K562 (cell line): Measurements from ENCODE around the gene UBE2Q1. TPM values are rescaled to one million over a fixed set of nuclear protein-coding genes. Genes with fewer than 3 reads are reported as not detected.

ENCODE experiments used
- ERF ChIP-seq: fragments of 450-650 bp; formaldehyde crosslinking; IDR thresholded peaks from 2 replicates; pipeline ENCODE4 v1.4.0; 2020; ENCODE audit warnings: mild to moderate bottlenecking, mixed read lengths
- FOXJ3 ChIP-seq: sonication (generic); formaldehyde crosslinking; IDR thresholded peaks from 2 replicates; pipeline ENCODE4 v1.4.0; 2020; ENCODE audit warnings: mild to moderate bottlenecking, missing genetic modification reagents
- GATAD2A ChIP-seq: fragments of 450-650 bp; IDR thresholded peaks from 2 replicates; pipeline ENCODE4 v1.6.1; 2017
- HNRNPLL ChIP-seq: fragments of 200-400 bp; formaldehyde crosslinking; IDR thresholded peaks from 2 replicates; pipeline ENCODE4 v1.6.1; 2017; ENCODE audit warnings: low read length, low read depth, mild to moderate bottlenecking; ENCODE audit not compliant: poor library complexity, severe bottlenecking
- LEF1 ChIP-seq: fragments of 450-650 bp; IDR thresholded peaks from 2 replicates; pipeline ENCODE4 v1.6.1; 2016; ENCODE audit warnings: mild to moderate bottlenecking
- MAFG ChIP-seq: fragments of 450-650 bp; conservative IDR thresholded peaks from 2 replicates; pipeline ENCODE4 v1.6.1; 2016; ENCODE audit warnings: missing genetic modification characterization, missing compliant biosample characterization
- MCM3 ChIP-seq: fragments of 450-650 bp; IDR thresholded peaks from 2 replicates; pipeline ENCODE4 v1.6.1; 2016
- MIER1 ChIP-seq: fragments of 450-650 bp; IDR thresholded peaks from 2 replicates; pipeline ENCODE4 v1.6.1; 2016; ENCODE audit warnings: antibody characterized with exemption, mild to moderate bottlenecking, low read depth
- MTA2 ChIP-seq: fragments of 450-650 bp; IDR thresholded peaks from 2 replicates; pipeline ENCODE4 v1.6.1; 2016; ENCODE audit warnings: low read depth
- NFE2 ChIP-seq: IDR thresholded peaks from 2 replicates; pipeline ENCODE4 v1.6.1; 2014; ENCODE audit warnings: antibody characterized with exemption, low read depth
- NUFIP1 ChIP-seq: fragments of 450-650 bp; IDR thresholded peaks from 2 replicates; pipeline ENCODE4 v1.6.1; 2018; ENCODE audit not compliant: partially characterized antibody
- PPARD ChIP-seq: fragments of 250-450 bp; sonication (Bioruptor Pico); IDR thresholded peaks from 2 replicates; pipeline ENCODE4 v1.8.0; 2022; ENCODE audit warnings: inconsistent platforms, mild to moderate bottlenecking, moderate library complexity
- RCOR1 ChIP-seq, 2 experiments: IDR thresholded peaks; 2 replicates each; pipeline ENCODE4 v1.6.1; 2012; ENCODE audit warnings: low read depth in 2 of 2, low read length in 2 of 2, borderline replicate concordance in 1 of 2, improper control_type of control experiment in 1 of 2
- SMAD4 ChIP-seq: fragments of 250-450 bp; sonication (Bioruptor Pico); conservative IDR thresholded peaks from 2 replicates; pipeline ENCODE4 v1.8.0; 2021; ENCODE audit warnings: inconsistent platforms, mild to moderate bottlenecking, moderate library complexity
- SUPT5H ChIP-seq: fragments of 450-650 bp; IDR thresholded peaks from 2 replicates; pipeline ENCODE4 v1.6.1; 2016
- U2AF1 ChIP-seq: fragments of 200-400 bp; formaldehyde crosslinking; optimal IDR thresholded peaks from 2 replicates; pipeline ENCODE3; 2017; ENCODE audit warnings: mild to moderate bottlenecking, low read depth, low read length, moderate library complexity
- ZC3H11A ChIP-seq: IDR thresholded peaks from 2 replicates; pipeline ENCODE4 v1.6.1; 2012; ENCODE audit warnings: low read depth, low read length, improper control_type of control experiment
- ZEB2 ChIP-seq: fragments of 450-650 bp; IDR thresholded peaks from 2 replicates; pipeline ENCODE4 v1.6.1; 2016
- ZNF134 ChIP-seq: fragments of 250-450 bp; sonication (Bioruptor Pico); conservative IDR thresholded peaks from 2 replicates; pipeline ENCODE4 v1.4.0; 2020
- ZNF253 ChIP-seq: fragments of 250-450 bp; sonication (Bioruptor Pico); conservative IDR thresholded peaks from 2 replicates; pipeline ENCODE4 v1.6.1; 2021; ENCODE audit warnings: mild to moderate bottlenecking
- ZNF311 ChIP-seq: fragments of 250-450 bp; sonication (Bioruptor Pico); IDR thresholded peaks from 2 replicates; pipeline ENCODE4 v1.4.0; 2020; ENCODE audit warnings: mild to moderate bottlenecking, moderate library complexity
- polyA plus RNA-seq, 8 experiments: library from polyadenylated mRNA; depleted of rRNA in 4 of 8; stranded (reverse) in 5 of 8; unstranded in 3 of 8; fragments of >200 nt; fragmentation: Nextera tagmentation in 2 of 8; fragmentation: Illumina TruSeq in 1 of 8; extraction: Ambion mirVana in 2 of 8; extraction: Trizol in 1 of 8; gene quantifications; 2 replicates each; pipeline versions ENCODE4 v1.2.1 to v1.2.3, GENCODE V29; 2011 to 2014; ENCODE audit warnings: inconsistent platforms in 1 of 8, missing spikeins in 1 of 8
- total RNA-seq, 7 experiments: library from RNA; depleted of rRNA in 6 of 7; stranded (reverse); fragments of >200 nt in 6 of 7; fragmentation: Illumina TruSeq in 2 of 7; extraction: Trizol in 2 of 7; gene quantifications; 2 replicates each; pipeline versions ENCODE4 v1.2.1 to v1.2.3, GENCODE V29; 2011 to 2021; ENCODE audit warnings: low replicate concordance in 1 of 7
- TF ChIP-seq, protein P1 (sequence below): sonication (generic); formaldehyde crosslinking; IDR thresholded peaks from 2 replicates; pipeline ENCODE4 v1.8.0; 2022; ENCODE audit warnings: missing genetic modification reagents, mild to moderate bottlenecking, moderate library complexity, borderline replicate concordance
- TF ChIP-seq, protein P2 (sequence below): sonication (generic); formaldehyde crosslinking; IDR thresholded peaks from 2 replicates; pipeline ENCODE4 v1.8.0; 2022; ENCODE audit warnings: mild to moderate bottlenecking, missing genetic modification reagents
- TF ChIP-seq, protein P3 (sequence below): IDR thresholded peaks from 2 replicates; pipeline ENCODE4 v1.6.1; 2011; ENCODE audit warnings: borderline replicate concordance, low read depth, mild to moderate bottlenecking, moderate library complexity, low read length; ENCODE audit not compliant: insufficient read depth, poor library complexity, severe bottlenecking

Gene UBE2Q1
- total and polyA plus RNA-seq, 9 of the 15 experiments (the other 6 are each of a cell fraction or from before 2014, with no cell fraction given): 8.0 to 58.8 (median 27.6) TPM

DNA sequence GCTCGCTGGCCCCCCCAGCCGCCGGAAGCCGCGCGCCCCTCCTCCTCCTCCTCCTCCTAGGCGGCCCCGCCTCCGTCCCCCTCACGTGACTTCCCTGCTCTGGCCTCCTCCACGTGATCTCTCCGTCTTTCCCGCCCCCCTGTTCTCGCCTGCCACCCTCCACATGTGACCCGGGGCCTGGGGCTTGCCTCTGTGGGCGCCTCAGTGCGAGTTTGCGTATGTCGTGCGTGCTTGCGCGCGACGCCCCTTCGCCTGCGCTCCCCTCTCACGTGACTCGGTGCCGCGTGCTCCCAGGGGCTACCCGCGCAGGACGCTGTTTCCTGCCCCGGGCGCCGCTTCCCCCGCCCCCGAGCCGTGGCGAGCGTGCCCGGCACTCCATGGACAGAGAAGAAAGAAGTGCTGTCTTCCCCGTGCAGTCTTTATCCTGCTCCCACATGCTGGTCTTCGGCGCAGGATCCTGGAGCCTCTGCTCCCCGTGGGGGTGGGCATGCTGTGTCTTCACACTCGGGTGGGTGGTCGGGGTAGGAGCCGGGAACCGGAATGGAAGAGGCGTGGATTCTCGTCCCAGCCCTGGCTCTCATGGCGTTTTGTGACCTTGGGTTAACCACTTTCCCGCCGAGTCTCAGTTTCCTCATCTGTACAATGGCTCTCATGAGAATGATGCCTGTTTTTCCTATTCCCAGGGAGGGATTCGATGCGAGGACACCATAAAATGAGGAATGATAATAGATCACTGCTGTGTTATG lies 431 bp upstream of the UBE2Q1 start (continued):
- TF ChIP-seq RCOR1 (IDR thresholded peaks at IDR 0.05; ENCODE audit: borderline replicate concordance in 1 of 2, low read depth in 2 of 2, low read length in 2 of 2) (peak; percentile 25 to 70; a peak in 2 of 4 replicates), ERF (CRISPR knock-in tag) (peak; percentile 29; the same call in 1 of the 2 replicates), FOXJ3 (no peak), U2AF1 (no peak), ZC3H11A (no peak), ZNF253 (CRISPR knock-in tag) (no peak), MTA2 (no peak), MAFG (tag) (0 out of 2 replicates have a peak, but pooled peaks have one; percentile 6), GATAD2A (peak; percentile 57; the same call in 1 of the 2 replicates), PPARD (CRISPR knock-in tag) (no peak), ZEB2 (no peak), NFE2 (no peak; the same call in 1 of the 2 replicates), ZNF311 (CRISPR knock-in tag) (no peak), SUPT5H (peak; percentile 76), SMAD4 (CRISPR knock-in tag) (peak; percentile 74), LEF1 (peak; percentile 85), ZNF134 (CRISPR knock-in tag) (no peak; the same call in 1 of the 2 replicates), HNRNPLL (peak; percentile 66), NUFIP1 (no peak), MIER1 (0 out of 2 replicates have a peak, but pooled peaks have one; percentile 19), MCM3 (no peak)
- TF ChIP-seq, protein P1, sequence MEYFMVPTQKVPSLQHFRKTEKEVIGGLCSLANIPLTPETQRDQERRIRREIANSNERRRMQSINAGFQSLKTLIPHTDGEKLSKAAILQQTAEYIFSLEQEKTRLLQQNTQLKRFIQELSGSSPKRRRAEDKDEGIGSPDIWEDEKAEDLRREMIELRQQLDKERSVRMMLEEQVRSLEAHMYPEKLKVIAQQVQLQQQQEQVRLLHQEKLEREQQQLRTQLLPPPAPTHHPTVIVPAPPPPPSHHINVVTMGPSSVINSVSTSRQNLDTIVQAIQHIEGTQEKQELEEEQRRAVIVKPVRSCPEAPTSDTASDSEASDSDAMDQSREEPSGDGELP (CRISPR knock-in tag): peak; percentile 96
- TF ChIP-seq, protein P2, sequence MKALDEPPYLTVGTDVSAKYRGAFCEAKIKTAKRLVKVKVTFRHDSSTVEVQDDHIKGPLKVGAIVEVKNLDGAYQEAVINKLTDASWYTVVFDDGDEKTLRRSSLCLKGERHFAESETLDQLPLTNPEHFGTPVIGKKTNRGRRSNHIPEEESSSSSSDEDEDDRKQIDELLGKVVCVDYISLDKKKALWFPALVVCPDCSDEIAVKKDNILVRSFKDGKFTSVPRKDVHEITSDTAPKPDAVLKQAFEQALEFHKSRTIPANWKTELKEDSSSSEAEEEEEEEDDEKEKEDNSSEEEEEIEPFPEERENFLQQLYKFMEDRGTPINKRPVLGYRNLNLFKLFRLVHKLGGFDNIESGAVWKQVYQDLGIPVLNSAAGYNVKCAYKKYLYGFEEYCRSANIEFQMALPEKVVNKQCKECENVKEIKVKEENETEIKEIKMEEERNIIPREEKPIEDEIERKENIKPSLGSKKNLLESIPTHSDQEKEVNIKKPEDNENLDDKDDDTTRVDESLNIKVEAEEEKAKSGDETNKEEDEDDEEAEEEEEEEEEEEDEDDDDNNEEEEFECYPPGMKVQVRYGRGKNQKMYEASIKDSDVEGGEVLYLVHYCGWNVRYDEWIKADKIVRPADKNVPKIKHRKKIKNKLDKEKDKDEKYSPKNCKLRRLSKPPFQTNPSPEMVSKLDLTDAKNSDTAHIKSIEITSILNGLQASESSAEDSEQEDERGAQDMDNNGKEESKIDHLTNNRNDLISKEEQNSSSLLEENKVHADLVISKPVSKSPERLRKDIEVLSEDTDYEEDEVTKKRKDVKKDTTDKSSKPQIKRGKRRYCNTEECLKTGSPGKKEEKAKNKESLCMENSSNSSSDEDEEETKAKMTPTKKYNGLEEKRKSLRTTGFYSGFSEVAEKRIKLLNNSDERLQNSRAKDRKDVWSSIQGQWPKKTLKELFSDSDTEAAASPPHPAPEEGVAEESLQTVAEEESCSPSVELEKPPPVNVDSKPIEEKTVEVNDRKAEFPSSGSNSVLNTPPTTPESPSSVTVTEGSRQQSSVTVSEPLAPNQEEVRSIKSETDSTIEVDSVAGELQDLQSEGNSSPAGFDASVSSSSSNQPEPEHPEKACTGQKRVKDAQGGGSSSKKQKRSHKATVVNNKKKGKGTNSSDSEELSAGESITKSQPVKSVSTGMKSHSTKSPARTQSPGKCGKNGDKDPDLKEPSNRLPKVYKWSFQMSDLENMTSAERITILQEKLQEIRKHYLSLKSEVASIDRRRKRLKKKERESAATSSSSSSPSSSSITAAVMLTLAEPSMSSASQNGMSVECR (CRISPR knock-in tag): peak; percentile 97
- TF ChIP-seq, protein P3, sequence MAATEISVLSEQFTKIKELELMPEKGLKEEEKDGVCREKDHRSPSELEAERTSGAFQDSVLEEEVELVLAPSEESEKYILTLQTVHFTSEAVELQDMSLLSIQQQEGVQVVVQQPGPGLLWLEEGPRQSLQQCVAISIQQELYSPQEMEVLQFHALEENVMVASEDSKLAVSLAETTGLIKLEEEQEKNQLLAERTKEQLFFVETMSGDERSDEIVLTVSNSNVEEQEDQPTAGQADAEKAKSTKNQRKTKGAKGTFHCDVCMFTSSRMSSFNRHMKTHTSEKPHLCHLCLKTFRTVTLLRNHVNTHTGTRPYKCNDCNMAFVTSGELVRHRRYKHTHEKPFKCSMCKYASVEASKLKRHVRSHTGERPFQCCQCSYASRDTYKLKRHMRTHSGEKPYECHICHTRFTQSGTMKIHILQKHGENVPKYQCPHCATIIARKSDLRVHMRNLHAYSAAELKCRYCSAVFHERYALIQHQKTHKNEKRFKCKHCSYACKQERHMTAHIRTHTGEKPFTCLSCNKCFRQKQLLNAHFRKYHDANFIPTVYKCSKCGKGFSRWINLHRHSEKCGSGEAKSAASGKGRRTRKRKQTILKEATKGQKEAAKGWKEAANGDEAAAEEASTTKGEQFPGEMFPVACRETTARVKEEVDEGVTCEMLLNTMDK: peak; percentile 30
